H1 (cell line): ENCODE measurements around the gene SPAM1. TPM values are rescaled to one million over a fixed set of nuclear protein-coding genes. Genes with fewer than 3 reads are reported as not detected.

Experiments used
- JUN ChIP-seq: IDR thresholded peaks from 2 replicates; pipeline ENCODE4 v1.6.1; 2011; ENCODE audit warnings: low read depth, mild to moderate bottlenecking, improper control_type of control experiment, low read length
- KDM1A ChIP-seq: fragments of 200-600, 300-600 bp; sonication (generic); IDR thresholded peaks from 2 replicates; pipeline ENCODE4 v1.7.1; 2016; ENCODE audit warnings: mild to moderate bottlenecking, low read length, borderline replicate concordance
- KDM4A ChIP-seq: IDR thresholded peaks from one replicate; pipeline ENCODE4 v1.7.1; 2012; ENCODE audit warnings: low read depth, mild to moderate bottlenecking, moderate library complexity, low read length, inconsistent platforms; ENCODE audit not compliant: severe bottlenecking
- SIN3A ChIP-seq, 2 experiments: IDR thresholded peaks in 1 of 2; conservative IDR thresholded peaks in 1 of 2; 2 replicates each; pipeline ENCODE4 v1.6.1; 2011 to 2012; ENCODE audit warnings: low read length in 2 of 2, improper control_type of control experiment in 1 of 2, low read depth in 1 of 2, mild to moderate bottlenecking in 1 of 2
- SP2 ChIP-seq: IDR thresholded peaks from 2 replicates; pipeline ENCODE4 v1.6.1; 2012; ENCODE audit warnings: mild to moderate bottlenecking, low read length, inconsistent platforms
- polyA plus RNA-seq, 7 experiments: library from polyadenylated mRNA; depleted of rRNA in 3 of 7; stranded (reverse) in 5 of 7; unstranded in 2 of 7; fragments of >200 nt in 5 of 7; fragments of 200-250 nt in 2 of 7; gene quantifications; 1 replicate in 5 of 7; 2 replicates in 1 of 7; 4 replicates in 1 of 7; pipeline versions ENCODE4 v1.2.1 to v1.2.3, GENCODE V29; 2011 to 2013; ENCODE audit warnings: missing spikeins in 2 of 7, mixed read lengths in 2 of 7
- total RNA-seq: library from RNA; stranded (reverse); fragmentation: NEBNext Ultra II Directional; extraction: Animal tissue kit (Norgen Biotek cat#: 25700); gene quantifications from 2 replicates; pipeline ENCODE4 v1.2.1, GENCODE V29; 2021
- TF ChIP-seq, protein P1 (sequence below), 3 experiments: IDR thresholded peaks; 1 replicate in 2 of 3; 2 replicates in 1 of 3; pipeline versions ENCODE4 v1.5.1 to v1.6.1; 2011; ENCODE audit warnings: low read length in 3 of 3, mild to moderate bottlenecking in 3 of 3, inconsistent platforms in 2 of 3, low read depth in 1 of 3, moderate library complexity in 1 of 3; ENCODE audit not compliant: insufficient read depth in 1 of 3; ENCODE audit errors: control extremely low read depth in 1 of 3

SPAM1 gene
- total and polyA plus RNA-seq, 2 of the 8 experiments (the other 6 are each of a cell fraction or from before 2014, with no cell fraction given) = not detected

DNA sequence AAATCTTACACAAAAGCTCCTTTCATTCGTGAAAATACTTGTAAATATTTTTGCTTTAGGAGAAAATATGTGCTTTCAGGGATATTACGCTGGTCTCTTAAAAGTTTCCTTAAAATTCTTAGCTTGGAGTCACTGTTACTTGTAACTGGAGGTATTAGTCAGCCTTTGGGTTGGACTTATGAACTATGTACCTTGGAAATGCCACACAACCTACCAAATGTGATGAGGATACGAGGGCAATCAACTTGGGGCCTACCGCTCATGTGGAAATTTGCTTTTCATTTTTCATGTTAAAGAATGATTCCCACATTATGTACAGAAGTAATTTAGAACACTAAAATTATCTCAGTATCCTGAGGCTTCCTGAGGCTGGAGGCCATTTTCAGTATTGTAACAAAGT lies 23.1 kb downstream of the SPAM1 start (continued):
- TF ChIP-seq, protein P1, sequence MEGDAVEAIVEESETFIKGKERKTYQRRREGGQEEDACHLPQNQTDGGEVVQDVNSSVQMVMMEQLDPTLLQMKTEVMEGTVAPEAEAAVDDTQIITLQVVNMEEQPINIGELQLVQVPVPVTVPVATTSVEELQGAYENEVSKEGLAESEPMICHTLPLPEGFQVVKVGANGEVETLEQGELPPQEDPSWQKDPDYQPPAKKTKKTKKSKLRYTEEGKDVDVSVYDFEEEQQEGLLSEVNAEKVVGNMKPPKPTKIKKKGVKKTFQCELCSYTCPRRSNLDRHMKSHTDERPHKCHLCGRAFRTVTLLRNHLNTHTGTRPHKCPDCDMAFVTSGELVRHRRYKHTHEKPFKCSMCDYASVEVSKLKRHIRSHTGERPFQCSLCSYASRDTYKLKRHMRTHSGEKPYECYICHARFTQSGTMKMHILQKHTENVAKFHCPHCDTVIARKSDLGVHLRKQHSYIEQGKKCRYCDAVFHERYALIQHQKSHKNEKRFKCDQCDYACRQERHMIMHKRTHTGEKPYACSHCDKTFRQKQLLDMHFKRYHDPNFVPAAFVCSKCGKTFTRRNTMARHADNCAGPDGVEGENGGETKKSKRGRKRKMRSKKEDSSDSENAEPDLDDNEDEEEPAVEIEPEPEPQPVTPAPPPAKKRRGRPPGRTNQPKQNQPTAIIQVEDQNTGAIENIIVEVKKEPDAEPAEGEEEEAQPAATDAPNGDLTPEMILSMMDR (IDR thresholded peaks at IDR 0.05; ENCODE audit: control extremely low read depth in 1 of 3, insufficient read depth in 1 of 3, low read depth in 1 of 3, low read length in 3 of 3) = no peak
- TF ChIP-seq JUN (no peak), KDM4A (no peak), KDM1A (no peak), SP2 (no peak), SIN3A (conservative IDR thresholded peaks at IDR 0.05 in 1 of 2, IDR thresholded peaks at IDR 0.05 in 1 of 2; ENCODE audit: low read depth in 1 of 2, low read length in 2 of 2) (no peak)
- TF ChIP-seq, all 59 proteins: peak for 0
